HepG2 (cell line): ENCODE results near the gene MDH2. TPM values are rescaled to one million over a fixed set of nuclear protein-coding genes. Genes with fewer than 3 reads are reported as not detected.

Experiments
- ATAC-seq: fragments of 200-7000 bp; cut with Tn5 transposase; 3 replicates; pipeline ENCODE4 v1.9.1; 2020; ENCODE audit warnings: mild to moderate bottlenecking, moderate library complexity
- BruUV-seq: library from RNA; stranded (reverse); fragments of 400-500 nt; replicated peaks from 2 replicates; lab custom pipeline; 2021; lab: Mats Ljungman, UMichigan
- CTCF ChIA-PET: fragments of 300-600 bp; formaldehyde crosslinking; extraction: SDS; loops from one replicate; lab custom pipeline; 2021; ENCODE audit warnings: low total read pairs, inconsistent platforms, low intra/inter-chr PET ratio; lab: Yijun Ruan, JAX
- POLR2A ChIA-PET: fragments of 350-600 bp; sonication (Branson Sonifier 250); formaldehyde crosslinking; loops from one replicate; lab custom pipeline; 2020; ENCODE audit warnings: antibody characterized with exemption, inconsistent platforms; lab: Yijun Ruan, JAX
- DNase-seq: peaks from one replicate; pipeline ENCODE4 v3.0.0-alpha.2; 2015; ENCODE audit warnings: low spot score
- FAIRE-seq: peaks from 3 replicates; lab custom pipeline; 2011; peaks lifted over from hg19 to GRCh38; lab: Jason Lieb, UNC
- H2AFZ ChIP-seq: one replicate; pipeline ENCODE4 v1.6.1; 2011; ENCODE audit warnings: low read length, inconsistent platforms
- H3K27ac ChIP-seq: fragments of 300-600 bp; 3 replicates; pipeline ENCODE4 v1.8.0; 2011; ENCODE audit warnings: mixed run types, mild to moderate bottlenecking, mixed read lengths, low read length, inconsistent platforms; ENCODE audit not compliant: insufficient read depth; ENCODE audit errors: extremely low read length
- H3K27me3 ChIP-seq, 2 experiments: fragments of 200-600 bp in 1 of 2; 2 replicates in 1 of 2; 3 replicates in 1 of 2; pipeline versions ENCODE4 v1.6.0 to v1.8.0; 2011; ENCODE audit warnings: low read length in 2 of 2, mild to moderate bottlenecking in 2 of 2, moderate library complexity in 2 of 2, inconsistent platforms in 1 of 2; ENCODE audit not compliant: insufficient read depth in 2 of 2, control insufficient read depth in 1 of 2
- H3K36me3 ChIP-seq, 2 experiments: fragments of 200-600 bp in 1 of 2; replicated peaks in 1 of 2; 2 replicates in 1 of 2; 3 replicates in 1 of 2; pipeline versions ENCODE4 v1.5.1 to v1.8.0; 2011; ENCODE audit warnings: low read length in 2 of 2, inconsistent platforms in 1 of 2; ENCODE audit not compliant: insufficient read depth in 2 of 2, control insufficient read depth in 1 of 2
- H3K4me1 ChIP-seq: 2 replicates; pipeline ENCODE4 v1.5.1; 2012; ENCODE audit warnings: low read length, inconsistent platforms; ENCODE audit not compliant: insufficient read depth
- H3K4me2 ChIP-seq: 2 replicates; pipeline ENCODE4 v1.6.0; 2011; ENCODE audit warnings: low read depth, low read length, inconsistent platforms
- H3K4me3 ChIP-seq, 3 experiments: fragments of 200-600 bp in 1 of 3; sonication (generic), shearing (Covaris generic) in 1 of 3; replicated peaks in 1 of 3; 2 replicates each; pipeline ENCODE4 v1.5.1; 2011 to 2016; ENCODE audit warnings: low read length in 3 of 3, inconsistent platforms in 2 of 3, low read depth in 2 of 3, mild to moderate bottlenecking in 2 of 3, control low read depth in 1 of 3, mixed read lengths in 1 of 3; ENCODE audit not compliant: insufficient read depth in 1 of 3
- H3K79me2 ChIP-seq: one replicate; pipeline ENCODE4 v1.6.1; 2011; ENCODE audit warnings: low read length, inconsistent platforms; ENCODE audit not compliant: insufficient read depth
- H3K9ac ChIP-seq: 2 replicates; pipeline ENCODE4 v1.6.0; 2011; ENCODE audit warnings: mild to moderate bottlenecking, low read depth, low read length, inconsistent platforms; ENCODE audit not compliant: insufficient read depth
- H3K9me3 ChIP-seq: 2 replicates; pipeline ENCODE4 v1.5.1; 2012; ENCODE audit warnings: mild to moderate bottlenecking, low read length
- H4K20me1 ChIP-seq: 2 replicates; pipeline ENCODE4 v1.6.0; 2011; ENCODE audit warnings: inconsistent platforms, mild to moderate bottlenecking, low read length, moderate library complexity; ENCODE audit not compliant: insufficient read depth
- AGO2 ChIP-seq: fragments of 200-400 bp; formaldehyde crosslinking; optimal IDR thresholded peaks from 2 replicates; pipeline ENCODE3; 2017; ENCODE audit warnings: mild to moderate bottlenecking, low read depth, low read length, moderate library complexity
- CERS6 ChIP-seq: sonication (generic); formaldehyde crosslinking; IDR thresholded peaks from 2 replicates; pipeline ENCODE4 v1.5.0; 2020; ENCODE audit warnings: missing genetic modification reagents
- KLF12 ChIP-seq: sonication (generic); formaldehyde crosslinking; IDR thresholded peaks from 2 replicates; pipeline ENCODE4 v1.4.0; 2020; ENCODE audit warnings: missing genetic modification reagents, borderline replicate concordance
- MED13 ChIP-seq: sonication (generic); formaldehyde crosslinking; IDR thresholded peaks from 2 replicates; pipeline ENCODE4 v1.5.0; 2020; ENCODE audit warnings: missing genetic modification reagents
- MNT ChIP-seq: fragments of 450-650 bp; IDR thresholded peaks from 2 replicates; pipeline ENCODE4 v1.6.1; 2016
- NFKBIZ ChIP-seq: IDR thresholded peaks from 2 replicates; pipeline ENCODE4 v1.6.1; 2018; ENCODE audit warnings: missing genetic modification reagents, missing compliant biosample characterization
- POGZ ChIP-seq: sonication (generic); formaldehyde crosslinking; IDR thresholded peaks from 2 replicates; pipeline ENCODE4 v1.4.0; 2020; ENCODE audit warnings: mild to moderate bottlenecking, missing genetic modification reagents
- POLR2AphosphoS2 ChIP-seq: IDR thresholded peaks from 2 replicates; pipeline ENCODE4 v1.6.1; 2011; ENCODE audit warnings: low read depth, low read length, improper control_type of control experiment
- SCMH1 ChIP-seq: sonication (generic); formaldehyde crosslinking; IDR thresholded peaks from 2 replicates; pipeline ENCODE4 v1.9.0; 2021; ENCODE audit warnings: missing genetic modification reagents, mild to moderate bottlenecking, borderline replicate concordance
- SP1 ChIP-seq, 2 experiments: fragments of 450-650 bp in 1 of 2; sonication (generic) in 1 of 2; formaldehyde crosslinking in 1 of 2; IDR thresholded peaks; 2 replicates each; pipeline versions ENCODE4 v1.4.0 to v1.6.1; 2016 to 2020; ENCODE audit warnings: missing genetic modification reagents in 1 of 2
- SRF ChIP-seq: IDR thresholded peaks from 2 replicates; pipeline ENCODE4 v1.6.1; 2011; ENCODE audit warnings: mild to moderate bottlenecking, low read depth, low read length, moderate library complexity
- SUZ12 ChIP-seq: fragments of 150-350 bp; IDR thresholded peaks from 2 replicates; pipeline ENCODE4 v1.6.1; 2014; ENCODE audit warnings: low read depth, low read length
- ZNF441 ChIP-seq: sonication (generic); formaldehyde crosslinking; IDR thresholded peaks from 2 replicates; pipeline ENCODE4 v1.7.0; 2021; ENCODE audit warnings: missing genetic modification reagents, borderline replicate concordance
- ZNF460 ChIP-seq: sonication (generic); formaldehyde crosslinking; IDR thresholded peaks from 2 replicates; pipeline ENCODE4 v1.5.1; 2020; ENCODE audit warnings: missing genetic modification reagents, mild to moderate bottlenecking, borderline replicate concordance
- ZSCAN22 ChIP-seq: sonication (generic); formaldehyde crosslinking; IDR thresholded peaks from 2 replicates; pipeline ENCODE4 v1.4.0; 2020; ENCODE audit warnings: mild to moderate bottlenecking, missing genetic modification reagents
- WGBS: methylation state at CpG from one replicate; pipeline ENCODE4 v1.1.6; 2017; ENCODE audit warnings: low lambda C conversion rate; 5-methylcytosine and 5-hydroxymethylcytosine counted together
- in situ Hi-C: cut with HindIII; loops from 2 replicates; pipeline ENCODE4 v1.10.0; 2017; ENCODE audit warnings: low pct_unique_long_range_greater_than_20kb; ENCODE audit not compliant: extremely low pct_ligation_motif_present
- intact Hi-C: fragments of 100-400 bp; cut with micrococcal nuclease; formaldehyde crosslinking; loops from one replicate; pipeline ENCODE4 v1.10.0; 2022; ENCODE audit not compliant: unreplicated experiment
- polyA plus RNA-seq, 8 experiments: library from polyadenylated mRNA; depleted of rRNA in 3 of 8; stranded (reverse) in 7 of 8; unstranded in 1 of 8; fragments of >200 nt; fragmentation: Illumina TruSeq in 4 of 8; extraction: Trizol in 4 of 8; gene quantifications; 2 replicates each; pipeline versions ENCODE4 v1.2.1 to v1.2.3, GENCODE V29; 2011 to 2016; ENCODE audit warnings: low read depth in 4 of 8, missing spikeins in 1 of 8, mixed read lengths in 1 of 8; ENCODE audit not compliant: insufficient read depth in 1 of 8
- total RNA-seq, 5 experiments: library from RNA; depleted of rRNA; stranded (reverse); fragments of >200 nt; fragmentation: Illumina TruSeq; extraction: Trizol; gene quantifications; 2 replicates each; pipeline ENCODE4 v1.2.3, GENCODE V29; 2016; ENCODE audit warnings: low read depth in 1 of 5
- TF ChIP-seq, protein P1 (sequence below): sonication (generic); formaldehyde crosslinking; IDR thresholded peaks from 2 replicates; pipeline ENCODE4 v1.4.0; 2020; ENCODE audit warnings: mild to moderate bottlenecking, missing genetic modification reagents, borderline replicate concordance

Gene MDH2
- total and polyA plus RNA-seq, 2 of the 13 experiments (the other 11 are each of a cell fraction or from before 2014, with no cell fraction given), result 81.4 to 90.3 TPM

- Histone ChIP-seq H3K9ac (no peak overlapping the region), H3K36me3 (peaks cover 43 to 74% of the 10 kb centered on the region in 2 experiments), H4K20me1 (no peaks in the 10 kb centered on the region; the same call in 1 of the 2 replicates), H3K9me3 (no peaks in the 10 kb centered on the region), H3K4me2 (no peak overlapping the region), H2AFZ (no peak overlapping the region), H3K79me2 (no peaks in the 10 kb centered on the region), H3K4me1 (peaks cover 21% of the 10 kb centered on the region), H3K27ac (no peak overlapping the region), H3K27me3 (no peaks in the 10 kb centered on the region), H3K4me3 (no peak overlapping the region)
- no peak for DNase-seq
- intact Hi-C loops, result no loop called here
- in situ Hi-C loops, result no loop called here
- WGBS, result 96% methylated on average over 20 of the region's 24 CpGs
- ChIA-PET CTCF (no interaction called here), POLR2A (no interaction called here)
- no TSS peak for BruUV-seq
- no peak for FAIRE-seq
- peak; percentile 6 for ATAC-seq
- TF ChIP-seq KLF12 (CRISPR knock-in tag) (no peak), MED13 (CRISPR knock-in tag) (no peak), ZNF441 (no peak), POLR2AphosphoS2 (peak; percentile 51), ZNF460 (CRISPR knock-in tag) (no peak), SP1 (IDR thresholded peaks at IDR 0.05) (no peak), SP1 (CRISPR knock-in tag; IDR thresholded peaks at IDR 0.05) (no peak), POGZ (CRISPR knock-in tag) (no peak), CERS6 (CRISPR knock-in tag) (no peak), SRF (no peak), SCMH1 (CRISPR knock-in tag) (no peak), ZSCAN22 (CRISPR knock-in tag) (no peak), AGO2 (peak; percentile 89), NFKBIZ (CRISPR knock-in tag) (no peak), SUZ12 (no peak), MNT (no peak)
- TF ChIP-seq, protein P1, sequence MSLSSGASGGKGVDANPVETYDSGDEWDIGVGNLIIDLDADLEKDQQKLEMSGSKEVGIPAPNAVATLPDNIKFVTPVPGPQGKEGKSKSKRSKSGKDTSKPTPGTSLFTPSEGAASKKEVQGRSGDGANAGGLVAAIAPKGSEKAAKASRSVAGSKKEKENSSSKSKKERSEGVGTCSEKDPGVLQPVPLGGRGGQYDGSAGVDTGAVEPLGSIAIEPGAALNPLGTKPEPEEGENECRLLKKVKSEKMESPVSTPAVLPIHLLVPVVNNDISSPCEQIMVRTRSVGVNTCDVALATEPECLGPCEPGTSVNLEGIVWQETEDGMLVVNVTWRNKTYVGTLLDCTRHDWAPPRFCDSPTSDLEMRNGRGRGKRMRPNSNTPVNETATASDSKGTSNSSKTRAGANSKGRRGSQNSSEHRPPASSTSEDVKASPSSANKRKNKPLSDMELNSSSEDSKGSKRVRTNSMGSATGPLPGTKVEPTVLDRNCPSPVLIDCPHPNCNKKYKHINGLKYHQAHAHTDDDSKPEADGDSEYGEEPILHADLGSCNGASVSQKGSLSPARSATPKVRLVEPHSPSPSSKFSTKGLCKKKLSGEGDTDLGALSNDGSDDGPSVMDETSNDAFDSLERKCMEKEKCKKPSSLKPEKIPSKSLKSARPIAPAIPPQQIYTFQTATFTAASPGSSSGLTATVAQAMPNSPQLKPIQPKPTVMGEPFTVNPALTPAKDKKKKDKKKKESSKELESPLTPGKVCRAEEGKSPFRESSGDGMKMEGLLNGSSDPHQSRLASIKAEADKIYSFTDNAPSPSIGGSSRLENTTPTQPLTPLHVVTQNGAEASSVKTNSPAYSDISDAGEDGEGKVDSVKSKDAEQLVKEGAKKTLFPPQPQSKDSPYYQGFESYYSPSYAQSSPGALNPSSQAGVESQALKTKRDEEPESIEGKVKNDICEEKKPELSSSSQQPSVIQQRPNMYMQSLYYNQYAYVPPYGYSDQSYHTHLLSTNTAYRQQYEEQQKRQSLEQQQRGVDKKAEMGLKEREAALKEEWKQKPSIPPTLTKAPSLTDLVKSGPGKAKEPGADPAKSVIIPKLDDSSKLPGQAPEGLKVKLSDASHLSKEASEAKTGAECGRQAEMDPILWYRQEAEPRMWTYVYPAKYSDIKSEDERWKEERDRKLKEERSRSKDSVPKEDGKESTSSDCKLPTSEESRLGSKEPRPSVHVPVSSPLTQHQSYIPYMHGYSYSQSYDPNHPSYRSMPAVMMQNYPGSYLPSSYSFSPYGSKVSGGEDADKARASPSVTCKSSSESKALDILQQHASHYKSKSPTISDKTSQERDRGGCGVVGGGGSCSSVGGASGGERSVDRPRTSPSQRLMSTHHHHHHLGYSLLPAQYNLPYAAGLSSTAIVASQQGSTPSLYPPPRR (CRISPR knock-in tag), result no peak
These were observed 16.5 kb downstream of the MDH2 start for GRCh38 chr7:76064208-76064970.
